Stimulated activated naive B cell treated with anti-CD40 and anti-IgM and Interleukin-4, amounts not matched to agents 10 μg/mL and 1 μg/mL and 100 μg/mL, for 72 hours (primary cell): ENCODE measurements around the gene PRAF2.

Experiments
- ATAC-seq, 2 donors: fragments of 150-1000 bp; cut with Tn5 transposase; replicated peaks; 2 replicates each; pipeline ENCODE4 v1.10.0; 2021; ENCODE audit warnings: moderate library complexity in 1 of 2
- DNase-seq: peaks from one replicate; pipeline ENCODE4 v3.0.0; 2021
- H3K27ac Mint-ChIP-seq: one replicate; pipeline ENCODE4 v1.8.0; 2022; ENCODE audit warnings: mild to moderate bottlenecking, mixed read lengths
- H3K27me3 Mint-ChIP-seq, 2 donors: one replicate each; pipeline ENCODE4 v1.8.0; 2022; ENCODE audit warnings: mixed read lengths in 2 of 2
- H3K36me3 Mint-ChIP-seq, 2 donors: one replicate each; pipeline ENCODE4 v1.8.0; 2022; ENCODE audit warnings: mixed read lengths in 2 of 2, mild to moderate bottlenecking in 1 of 2
- H3K4me1 Mint-ChIP-seq, 2 donors: one replicate each; pipeline ENCODE4 v1.8.0; 2022; ENCODE audit warnings: mixed read lengths in 2 of 2, mild to moderate bottlenecking in 1 of 2
- H3K4me3 Mint-ChIP-seq, 2 donors: one replicate each; pipeline ENCODE4 v1.8.0; 2022; ENCODE audit warnings: mild to moderate bottlenecking in 2 of 2, mixed read lengths in 2 of 2, moderate library complexity in 1 of 2
- H3K9me3 Mint-ChIP-seq, 2 donors: one replicate each; pipeline ENCODE4 v1.8.0; 2022; ENCODE audit warnings: mixed read lengths in 2 of 2, mild to moderate bottlenecking in 1 of 2

PRAF2 gene

GRCh38 chrX:49066690-49067089, 7.1 kb downstream of the PRAF2 start:
- H3K4me1 Mint-ChIP-seq = peaks cover 0 to under 1% of the 10 kb centered on the region in 2 donors
- H3K27ac Mint-ChIP-seq = no peak overlapping the region
- no peaks in the 10 kb centered on the region for H3K27me3 Mint-ChIP-seq
- no peaks in the 10 kb centered on the region for H3K9me3 Mint-ChIP-seq
- DNase-seq (no peak), ATAC-seq (no peak)
- peaks cover 2 to 7% of the 10 kb centered on the region in 2 donors for H3K36me3 Mint-ChIP-seq
- H3K4me3 Mint-ChIP-seq = no peak overlapping the region

- H3K27me3 Mint-ChIP-seq = no peaks in the 10 kb centered on the region
- peaks cover 2 to 3% of the 10 kb centered on the region in 2 donors for H3K36me3 Mint-ChIP-seq
- ATAC-seq (no peak), DNase-seq (no peak)
- H3K9me3 Mint-ChIP-seq = no peaks in the 10 kb centered on the region
- H3K4me1 Mint-ChIP-seq = no peaks in the 10 kb centered on the region
- H3K4me3 Mint-ChIP-seq = no peak overlapping the region
- H3K27ac Mint-ChIP-seq = no peak overlapping the region
Observed at GRCh38 chrX:49066278-49066677, 7.5 kb downstream of the PRAF2 start.

- Mint-ChIP-seq H3K27me3 (no peaks in the 10 kb centered on the region), H3K4me1 (no peaks in the 10 kb centered on the region), H3K4me3 (no peak overlapping the region), H3K9me3 (no peaks in the 10 kb centered on the region), H3K36me3 (peaks cover 0 to 4% of the 10 kb centered on the region in 2 donors), H3K27ac (no peak overlapping the region)
- ATAC-seq = no peak
- DNase-seq = no peak
Observed at GRCh38 chrX:49064735-49065134, 9.1 kb downstream of the PRAF2 start.

- H3K27me3 Mint-ChIP-seq = no peaks in the 10 kb centered on the region
- no peak overlapping the region for H3K4me3 Mint-ChIP-seq
- H3K4me1 Mint-ChIP-seq = no peaks in the 10 kb centered on the region
- no peak for DNase-seq
- peaks cover 0 to 4% of the 10 kb centered on the region in 2 donors for H3K36me3 Mint-ChIP-seq
- H3K27ac Mint-ChIP-seq = no peak overlapping the region
- no peak for ATAC-seq
- no peaks in the 10 kb centered on the region for H3K9me3 Mint-ChIP-seq
Observed at GRCh38 chrX:49064303-49064702, 9.5 kb downstream of the PRAF2 start.

GRCh38 chrX:49063715-49064114, 10.1 kb downstream of the PRAF2 start:
- Mint-ChIP-seq H3K4me3 (no peak overlapping the region), H3K27me3 (no peaks in the 10 kb centered on the region), H3K36me3 (peaks cover 0 to 4% of the 10 kb centered on the region in 2 donors), H3K4me1 (no peaks in the 10 kb centered on the region), H3K9me3 (no peaks in the 10 kb centered on the region), H3K27ac (no peak overlapping the region)
- DNase-seq (no peak), ATAC-seq (no peak)

- DNase-seq = no peak
- Mint-ChIP-seq H3K9me3 (no peaks in the 10 kb centered on the region), H3K4me3 (no peak overlapping the region), H3K27me3 (no peaks in the 10 kb centered on the region), H3K36me3 (peaks cover 0 to 2% of the 10 kb centered on the region in 2 donors), H3K4me1 (no peaks in the 10 kb centered on the region), H3K27ac (peak overlapping the region; percentile 52)
- no peak for ATAC-seq
Observed at GRCh38 chrX:49061916-49062315, 11.9 kb downstream of the PRAF2 start.

GRCh38 chrX:49061490-49061889, 12.3 kb downstream of the PRAF2 start:
- DNase-seq (no peak), ATAC-seq (no peak)
- Mint-ChIP-seq H3K27ac (no peak overlapping the region), H3K4me1 (no peaks in the 10 kb centered on the region), H3K36me3 (peaks cover 0 to 2% of the 10 kb centered on the region in 2 donors), H3K4me3 (no peak overlapping the region), H3K9me3 (no peaks in the 10 kb centered on the region), H3K27me3 (no peaks in the 10 kb centered on the region)

- H3K4me3 Mint-ChIP-seq = no peak overlapping the region
- H3K27ac Mint-ChIP-seq = no peak overlapping the region
- no peaks in the 10 kb centered on the region for H3K9me3 Mint-ChIP-seq
- ATAC-seq (no peak), DNase-seq (no peak)
- H3K4me1 Mint-ChIP-seq = peaks cover 0 to 1% of the 10 kb centered on the region in 2 donors
- H3K27me3 Mint-ChIP-seq = no peaks in the 10 kb centered on the region
- H3K36me3 Mint-ChIP-seq = peaks cover 0 to 2% of the 10 kb centered on the region in 2 donors
Observed at GRCh38 chrX:49060914-49061313, 12.9 kb downstream of the PRAF2 start.

- Mint-ChIP-seq H3K27ac (no peak overlapping the region), H3K9me3 (no peaks in the 10 kb centered on the region), H3K4me3 (no peak overlapping the region), H3K27me3 (no peaks in the 10 kb centered on the region), H3K4me1 (peaks cover 4 to 6% of the 10 kb centered on the region in 2 donors), H3K36me3 (peaks cover 0 to 2% of the 10 kb centered on the region in 2 donors)
- ATAC-seq (no peak), DNase-seq (no peak)
Observed at GRCh38 chrX:49059681-49060085, 14.1 kb downstream of the PRAF2 start.

GRCh38 chrX:49059201-49059600, 14.6 kb downstream of the PRAF2 start:
- Mint-ChIP-seq H3K36me3 (peaks cover 2 to 3% of the 10 kb centered on the region in 2 donors), H3K4me1 (peaks cover 9 to 11% of the 10 kb centered on the region in 2 donors), H3K9me3 (peaks cover 0 to 3% of the 10 kb centered on the region in 2 donors), H3K27me3 (peaks cover 0 to under 1% of the 10 kb centered on the region in 2 donors), H3K27ac (peak overlapping the region; percentile 44), H3K4me3 (no peak overlapping the region)
- ATAC-seq (no peak), DNase-seq (no peak)

GRCh38 chrX:49058794-49059193, 15.0 kb downstream of the PRAF2 start, which contains the start of gene CCDC120:
Gene CCDC120 (plus strand): TSS chrX:49058999. CDS start chrX:49062042, 3,043 bp downstream.
- Mint-ChIP-seq H3K27ac (peak within 1 kb of the TSS; percentile 63), H3K9me3 (peaks cover 0 to 6% of the 10 kb centered on the region in 2 donors), H3K4me1 (peaks cover 12 to 15% of the 10 kb centered on the region in 2 donors), H3K4me3 (no peak within 1 kb of the TSS), H3K27me3 (peaks cover 0 to 5% of the 10 kb centered on the region in 2 donors), H3K36me3 (peaks cover 2 to 6% of the 10 kb centered on the region in 2 donors)
- ATAC-seq (no peak), DNase-seq (no peak)

GRCh38 chrX:49054073-49054762, 19.6 kb downstream of the PRAF2 start:
- H3K9me3 Mint-ChIP-seq = peaks cover 0 to 6% of the 10 kb centered on the region in 2 donors
- peaks cover 0 to 6% of the 10 kb centered on the region in 2 donors for H3K36me3 Mint-ChIP-seq
- DNase-seq = no peak
- peak overlapping the region; percentile 87 for H3K27ac Mint-ChIP-seq
- H3K27me3 Mint-ChIP-seq = peaks cover 0 to 5% of the 10 kb centered on the region in 2 donors
- ATAC-seq = no peak
- H3K4me1 Mint-ChIP-seq = peaks cover 20 to 25% of the 10 kb centered on the region in 2 donors
- H3K4me3 Mint-ChIP-seq = peak overlapping the region; percentile 76 to 81

GRCh38 chrX:49053223-49054072, 20.4 kb downstream of the PRAF2 start:
- Mint-ChIP-seq H3K4me3 (peak overlapping the region; percentile 76 to 81), H3K27ac (peak overlapping the region; percentile 87), H3K4me1 (peaks cover 20 to 25% of the 10 kb centered on the region in 2 donors), H3K36me3 (peaks cover 0 to 6% of the 10 kb centered on the region in 2 donors), H3K9me3 (peaks cover 0 to 6% of the 10 kb centered on the region in 2 donors), H3K27me3 (peaks cover 0 to 5% of the 10 kb centered on the region in 2 donors)
- DNase-seq (peak; percentile 50), ATAC-seq (peak; percentile 83 to 90)

GRCh38 chrX:49043987-49044281, 29.9 kb downstream of the PRAF2 start:
- Mint-ChIP-seq H3K4me3 (peak overlapping the region; percentile 78 to 87), H3K36me3 (peaks cover 8 to 11% of the 10 kb centered on the region in 2 donors), H3K4me1 (peaks cover 23 to 36% of the 10 kb centered on the region in 2 donors), H3K27me3 (no peaks in the 10 kb centered on the region), H3K9me3 (no peaks in the 10 kb centered on the region), H3K27ac (peak overlapping the region; percentile 83)
- no peak for ATAC-seq
- no peak for DNase-seq
